ENCODE results near the gene PAPOLA.

The PAPOLA gene

GRCh38 chr14:96568621-96569020, 66.4 kb downstream of the PAPOLA start:
- DNase-seq: no peak

- no peak for DNase-seq
These were observed 69.1 kb downstream of the PAPOLA start for GRCh38 chr14:96571311-96571710.

- no peak for DNase-seq
These were observed 71.4 kb downstream of the PAPOLA start for GRCh38 chr14:96573473-96574100.

- DNase-seq: no peak
These were observed 72.0 kb downstream of the PAPOLA start for GRCh38 chr14:96574171-96574632.

- DNase-seq: no peak
These were observed 72.8 kb downstream of the PAPOLA start for GRCh38 chr14:96574633-96575632.

- DNase-seq: no peak
These were observed 74.2 kb downstream of the PAPOLA start for GRCh38 chr14:96576359-96576758.

- no peak for DNase-seq
These were observed 74.8 kb downstream of the PAPOLA start for GRCh38 chr14:96576937-96577336.

GRCh38 chr14:96578619-96579018, 76.4 kb downstream of the PAPOLA start:
- no peak for DNase-seq

GRCh38 chr14:96579358-96579757, 77.2 kb downstream of the PAPOLA start:
- no peak for DNase-seq

- no peak for DNase-seq
These were observed 77.7 kb downstream of the PAPOLA start for GRCh38 chr14:96579855-96580254.

- no peak for DNase-seq
These were observed 78.4 kb downstream of the PAPOLA start for GRCh38 chr14:96580566-96580965.

- no peak for DNase-seq
These were observed 78.8 kb downstream of the PAPOLA start for GRCh38 chr14:96581026-96581425.

GRCh38 chr14:96581902-96582301, 79.7 kb downstream of the PAPOLA start:
- no peak for DNase-seq

- no peak for DNase-seq
These were observed 80.3 kb downstream of the PAPOLA start for GRCh38 chr14:96582411-96582961.

- no peak for DNase-seq
These were observed 80.8 kb downstream of the PAPOLA start for GRCh38 chr14:96582995-96583394.

- no peak for DNase-seq
These were observed 81.4 kb downstream of the PAPOLA start for GRCh38 chr14:96583569-96584041.

- DNase-seq: peak; percentile 11
These were observed 82.2 kb downstream of the PAPOLA start for GRCh38 chr14:96584199-96584906.

GRCh38 chr14:96584907-96585671, 82.9 kb downstream of the PAPOLA start:
- DNase-seq: no peak

GRCh38 chr14:96585672-96586013, 83.5 kb downstream of the PAPOLA start:
- DNase-seq: no peak

GRCh38 chr14:96586056-96586455, 83.9 kb downstream of the PAPOLA start:
- no peak for DNase-seq

- no peak for DNase-seq
These were observed 85.0 kb downstream of the PAPOLA start for GRCh38 chr14:96586921-96587822.
